H1 (cell line): ENCODE data around the gene ERI3. TPM values are rescaled to one million over a fixed set of nuclear protein-coding genes. Genes with fewer than 3 reads are reported as not detected.

Source experiments
- ATF3 ChIP-seq: IDR thresholded peaks from 2 replicates; pipeline ENCODE4 v1.6.1; 2011; ENCODE audit warnings: low read depth, mild to moderate bottlenecking, low read length; ENCODE audit not compliant: insufficient read depth
- BRCA1 ChIP-seq: IDR thresholded peaks from 2 replicates; pipeline ENCODE4 v1.6.1; 2012; ENCODE audit warnings: low read depth, low read length, improper control_type of control experiment
- CBX8 ChIP-seq: fragments of 300-800, 300-1000 bp; sonication (generic); IDR thresholded peaks from 2 replicates; pipeline ENCODE4 v1.7.1; 2016; ENCODE audit warnings: low read depth, low read length, borderline replicate concordance
- CHD2 ChIP-seq: IDR thresholded peaks from 2 replicates; pipeline ENCODE4 v1.6.1; 2012; ENCODE audit warnings: low read length, improper control_type of control experiment
- CHD7 ChIP-seq: fragments of 300-600 bp; sonication (generic); IDR thresholded peaks from 2 replicates; pipeline ENCODE4 v1.7.1; 2012; ENCODE audit warnings: low read length, moderate library complexity, mild to moderate bottlenecking, inconsistent platforms; ENCODE audit not compliant: insufficient replicate concordance
- JUN ChIP-seq: IDR thresholded peaks from 2 replicates; pipeline ENCODE4 v1.6.1; 2011; ENCODE audit warnings: low read depth, mild to moderate bottlenecking, improper control_type of control experiment, low read length
- JUND ChIP-seq: IDR thresholded peaks from 2 replicates; pipeline ENCODE4 v1.6.1; 2011; ENCODE audit warnings: mild to moderate bottlenecking, improper control_type of control experiment, low read length
- KDM4A ChIP-seq: IDR thresholded peaks from one replicate; pipeline ENCODE4 v1.7.1; 2012; ENCODE audit warnings: low read depth, mild to moderate bottlenecking, moderate library complexity, low read length, inconsistent platforms; ENCODE audit not compliant: severe bottlenecking
- NRF1 ChIP-seq: IDR thresholded peaks from 2 replicates; pipeline ENCODE4 v1.6.1; 2011; ENCODE audit warnings: mild to moderate bottlenecking, low read depth, low read length, improper control_type of control experiment
- POLR2A ChIP-seq, 2 experiments: IDR thresholded peaks; 1 replicate in 1 of 2; 2 replicates in 1 of 2; pipeline ENCODE4 v1.6.1; 2011; ENCODE audit warnings: low read depth in 2 of 2, low read length in 2 of 2, mild to moderate bottlenecking in 2 of 2; ENCODE audit errors: control extremely low read depth in 1 of 2
- RBBP5 ChIP-seq: IDR thresholded peaks from 2 replicates; pipeline ENCODE4 v1.7.1; 2012; ENCODE audit warnings: low read depth, mild to moderate bottlenecking, inconsistent platforms, low read length, moderate library complexity, borderline replicate concordance
- polyA plus RNA-seq, 7 experiments: library from polyadenylated mRNA; depleted of rRNA in 3 of 7; stranded (reverse) in 5 of 7; unstranded in 2 of 7; fragments of >200 nt in 5 of 7; fragments of 200-250 nt in 2 of 7; gene quantifications; 1 replicate in 5 of 7; 2 replicates in 1 of 7; 4 replicates in 1 of 7; pipeline versions ENCODE4 v1.2.1 to v1.2.3, GENCODE V29; 2011 to 2013; ENCODE audit warnings: missing spikeins in 2 of 7, mixed read lengths in 2 of 7
- total RNA-seq: library from RNA; stranded (reverse); fragmentation: NEBNext Ultra II Directional; extraction: Animal tissue kit (Norgen Biotek cat#: 25700); gene quantifications from 2 replicates; pipeline ENCODE4 v1.2.1, GENCODE V29; 2021

ERI3 gene
- total and polyA plus RNA-seq, 2 of the 8 experiments (the other 6 are each of a cell fraction or from before 2014, with no cell fraction given) = 81.1 to 199 TPM

GRCh38 chr1:44251989-44252671, 102.9 kb downstream of the ERI3 start (continued):
- no peak for TF ChIP-seq CHD7
- no peak for TF ChIP-seq CHD2
- TF ChIP-seq NRF1 = no peak
- no peak for TF ChIP-seq JUN
- no peak for TF ChIP-seq BRCA1
- TF ChIP-seq JUND = no peak
- TF ChIP-seq ATF3 = no peak
- TF ChIP-seq CBX8 = no peak
- TF ChIP-seq KDM4A = no peak
- TF ChIP-seq POLR2A (IDR thresholded peaks at IDR 0.05; ENCODE audit: control extremely low read depth in 1 of 2, low read depth in 2 of 2, low read length in 2 of 2) = no peak
- no peak for TF ChIP-seq RBBP5
